HepG2 (cell line): ENCODE data around the gene MTIF2. TPM values are rescaled to one million over a fixed set of nuclear protein-coding genes. Genes with fewer than 3 reads are reported as not detected.

Experiments used
- CHCHD3 ChIP-seq: sonication (generic); formaldehyde crosslinking; IDR thresholded peaks from 2 replicates; pipeline ENCODE4 v1.8.0; 2022; ENCODE audit warnings: mild to moderate bottlenecking, missing genetic modification reagents, moderate library complexity
- CHD4 ChIP-seq: fragments of 200-600 bp; sonication (generic); IDR thresholded peaks from 2 replicates; pipeline ENCODE4 v1.7.0; 2017; ENCODE audit warnings: mild to moderate bottlenecking, low read length, borderline replicate concordance
- CREB1 ChIP-seq, 2 experiments: fragments of 450-650 bp in 1 of 2; IDR thresholded peaks; 2 replicates each; pipeline ENCODE4 v1.6.1; 2016 to 2017; ENCODE audit warnings: control low read depth in 1 of 2, mild to moderate bottlenecking in 1 of 2, missing compliant biosample characterization in 1 of 2, missing genetic modification characterization in 1 of 2
- CREM ChIP-seq, 2 experiments: sonication (generic) in 1 of 2; formaldehyde crosslinking in 1 of 2; IDR thresholded peaks; 2 replicates each; pipeline versions ENCODE4 v1.4.0 to v1.6.1; 2016 to 2020; ENCODE audit warnings: antibody characterized with exemption in 1 of 2, mild to moderate bottlenecking in 1 of 2, missing genetic modification reagents in 1 of 2
- DNMT1 ChIP-seq: sonication (generic); formaldehyde crosslinking; IDR thresholded peaks from 2 replicates; pipeline ENCODE4 v1.5.1; 2020; ENCODE audit warnings: mild to moderate bottlenecking, missing genetic modification reagents
- DPF2 ChIP-seq: sonication (generic); formaldehyde crosslinking; IDR thresholded peaks from 2 replicates; pipeline ENCODE4 v1.4.0; 2020; ENCODE audit warnings: mild to moderate bottlenecking, low read depth, missing genetic modification reagents, borderline replicate concordance
- ELK4 ChIP-seq: sonication (generic); formaldehyde crosslinking; IDR thresholded peaks from 2 replicates; pipeline ENCODE4 v1.9.0; 2021; ENCODE audit warnings: missing genetic modification reagents, borderline replicate concordance
- NONO ChIP-seq, 2 experiments: fragments of 450-650 bp in 1 of 2; sonication (generic) in 1 of 2; formaldehyde crosslinking in 1 of 2; IDR thresholded peaks in 1 of 2; conservative IDR thresholded peaks in 1 of 2; 2 replicates each; pipeline versions ENCODE4 v1.6.1 to v1.8.0; 2017 to 2022; ENCODE audit warnings: mild to moderate bottlenecking in 1 of 2, missing genetic modification reagents in 1 of 2, moderate library complexity in 1 of 2
- RARA ChIP-seq: IDR thresholded peaks from 2 replicates; pipeline ENCODE4 v1.6.1; 2016; ENCODE audit warnings: missing genetic modification reagents, missing compliant biosample characterization
- REL ChIP-seq: sonication (generic); formaldehyde crosslinking; conservative IDR thresholded peaks from 2 replicates; pipeline ENCODE4 v1.8.0; 2022; ENCODE audit warnings: mild to moderate bottlenecking, missing genetic modification reagents, moderate library complexity
- ZNF317 ChIP-seq: sonication (generic); formaldehyde crosslinking; IDR thresholded peaks from 2 replicates; pipeline ENCODE4 v1.5.0; 2020; ENCODE audit warnings: mild to moderate bottlenecking, missing genetic modification reagents
- ZNF431 ChIP-seq: sonication (generic); formaldehyde crosslinking; IDR thresholded peaks from 2 replicates; pipeline ENCODE4 v1.9.0; 2022; ENCODE audit warnings: missing genetic modification reagents, low read depth, mild to moderate bottlenecking, borderline replicate concordance
- ZNF577 ChIP-seq: sonication (generic); formaldehyde crosslinking; IDR thresholded peaks from 2 replicates; pipeline ENCODE4 v1.4.0; 2020; ENCODE audit warnings: mild to moderate bottlenecking, low read depth, missing genetic modification reagents, borderline replicate concordance
- ZNF629 ChIP-seq: sonication (generic); formaldehyde crosslinking; conservative IDR thresholded peaks from 2 replicates; pipeline ENCODE4 v1.5.0; 2020; ENCODE audit warnings: missing genetic modification reagents
- ZNF891 ChIP-seq: sonication (generic); formaldehyde crosslinking; IDR thresholded peaks from 2 replicates; pipeline ENCODE4 v1.5.0; 2020; ENCODE audit warnings: mild to moderate bottlenecking, missing genetic modification reagents
- polyA plus RNA-seq, 8 experiments: library from polyadenylated mRNA; depleted of rRNA in 3 of 8; stranded (reverse) in 7 of 8; unstranded in 1 of 8; fragments of >200 nt; fragmentation: Illumina TruSeq in 4 of 8; extraction: Trizol in 4 of 8; gene quantifications; 2 replicates each; pipeline versions ENCODE4 v1.2.1 to v1.2.3, GENCODE V29; 2011 to 2016; ENCODE audit warnings: low read depth in 4 of 8, missing spikeins in 1 of 8, mixed read lengths in 1 of 8; ENCODE audit not compliant: insufficient read depth in 1 of 8
- total RNA-seq, 5 experiments: library from RNA; depleted of rRNA; stranded (reverse); fragments of >200 nt; fragmentation: Illumina TruSeq; extraction: Trizol; gene quantifications; 2 replicates each; pipeline ENCODE4 v1.2.3, GENCODE V29; 2016; ENCODE audit warnings: low read depth in 1 of 5
- TF ChIP-seq, protein P1 (sequence below), 2 experiments: IDR thresholded peaks; 2 replicates each; pipeline ENCODE4 v1.6.1; 2011 to 2012; ENCODE audit warnings: low read length in 2 of 2, borderline replicate concordance in 1 of 2, low read depth in 1 of 2, mild to moderate bottlenecking in 1 of 2, moderate library complexity in 1 of 2
- TF ChIP-seq, protein P2 (sequence below): sonication (generic); formaldehyde crosslinking; IDR thresholded peaks from 2 replicates; pipeline ENCODE4 v1.4.0; 2020; ENCODE audit warnings: missing genetic modification reagents

The MTIF2 gene
- total and polyA plus RNA-seq, 2 of the 13 experiments (the other 11 are each of a cell fraction or from before 2014, with no cell fraction given): 32.1 to 92.1 TPM

DNA sequence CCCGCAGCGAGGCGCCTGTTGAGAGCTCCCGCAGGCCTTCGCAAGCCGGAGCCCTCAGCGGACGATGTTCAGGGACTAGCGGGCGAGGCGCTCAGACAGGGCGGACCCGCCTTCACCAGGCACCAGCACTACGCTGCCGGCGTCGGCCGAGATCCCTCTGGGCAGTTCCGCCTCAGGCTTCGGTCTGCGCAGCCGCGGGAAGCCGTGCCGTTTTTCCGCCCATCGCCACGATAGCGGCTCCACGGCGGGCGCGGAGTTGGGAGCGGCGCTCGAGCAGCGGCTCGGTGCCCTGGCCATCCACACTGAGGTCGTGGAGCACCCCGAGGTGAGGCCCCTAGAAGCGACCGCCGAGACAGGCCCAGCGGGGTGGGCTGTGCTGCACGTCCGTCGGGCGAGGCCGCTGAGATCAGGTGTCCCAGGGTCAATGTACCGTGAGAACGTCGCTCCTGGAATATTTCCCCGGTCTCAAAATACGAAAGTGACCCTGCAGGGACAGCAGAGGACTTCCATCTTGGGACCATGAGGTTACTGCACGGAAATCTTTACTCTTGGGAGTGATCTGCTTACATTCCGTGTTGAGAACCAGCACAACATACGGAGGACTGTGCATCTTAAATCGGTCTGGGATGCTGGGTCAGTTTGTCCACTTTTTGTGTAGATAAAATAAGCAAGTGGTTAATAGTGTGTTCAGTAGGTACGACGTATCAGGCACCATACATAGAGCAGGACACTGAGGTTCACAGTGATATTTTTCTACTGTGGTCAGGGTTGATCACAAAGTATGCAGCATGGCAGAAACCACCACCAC, 13.3 kb upstream of the MTIF2 start (continued):
- TF ChIP-seq RARA (CRISPR knock-in tag): peak; percentile 53
- TF ChIP-seq REL (CRISPR knock-in tag): peak; percentile 96
- no peak for TF ChIP-seq CREM (IDR thresholded peaks at IDR 0.05)
- no peak for TF ChIP-seq CREM (CRISPR knock-in tag; IDR thresholded peaks at IDR 0.05)
- TF ChIP-seq, protein P1, sequence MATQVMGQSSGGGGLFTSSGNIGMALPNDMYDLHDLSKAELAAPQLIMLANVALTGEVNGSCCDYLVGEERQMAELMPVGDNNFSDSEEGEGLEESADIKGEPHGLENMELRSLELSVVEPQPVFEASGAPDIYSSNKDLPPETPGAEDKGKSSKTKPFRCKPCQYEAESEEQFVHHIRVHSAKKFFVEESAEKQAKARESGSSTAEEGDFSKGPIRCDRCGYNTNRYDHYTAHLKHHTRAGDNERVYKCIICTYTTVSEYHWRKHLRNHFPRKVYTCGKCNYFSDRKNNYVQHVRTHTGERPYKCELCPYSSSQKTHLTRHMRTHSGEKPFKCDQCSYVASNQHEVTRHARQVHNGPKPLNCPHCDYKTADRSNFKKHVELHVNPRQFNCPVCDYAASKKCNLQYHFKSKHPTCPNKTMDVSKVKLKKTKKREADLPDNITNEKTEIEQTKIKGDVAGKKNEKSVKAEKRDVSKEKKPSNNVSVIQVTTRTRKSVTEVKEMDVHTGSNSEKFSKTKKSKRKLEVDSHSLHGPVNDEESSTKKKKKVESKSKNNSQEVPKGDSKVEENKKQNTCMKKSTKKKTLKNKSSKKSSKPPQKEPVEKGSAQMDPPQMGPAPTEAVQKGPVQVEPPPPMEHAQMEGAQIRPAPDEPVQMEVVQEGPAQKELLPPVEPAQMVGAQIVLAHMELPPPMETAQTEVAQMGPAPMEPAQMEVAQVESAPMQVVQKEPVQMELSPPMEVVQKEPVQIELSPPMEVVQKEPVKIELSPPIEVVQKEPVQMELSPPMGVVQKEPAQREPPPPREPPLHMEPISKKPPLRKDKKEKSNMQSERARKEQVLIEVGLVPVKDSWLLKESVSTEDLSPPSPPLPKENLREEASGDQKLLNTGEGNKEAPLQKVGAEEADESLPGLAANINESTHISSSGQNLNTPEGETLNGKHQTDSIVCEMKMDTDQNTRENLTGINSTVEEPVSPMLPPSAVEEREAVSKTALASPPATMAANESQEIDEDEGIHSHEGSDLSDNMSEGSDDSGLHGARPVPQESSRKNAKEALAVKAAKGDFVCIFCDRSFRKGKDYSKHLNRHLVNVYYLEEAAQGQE (IDR thresholded peaks at IDR 0.05; ENCODE audit: borderline replicate concordance in 1 of 2, low read depth in 1 of 2, low read length in 2 of 2): peak in 1 of 2 experiments; percentile 56; a peak in 1 of 4 replicates
- no peak for TF ChIP-seq ELK4
- 0 out of 2 replicates have a peak, but pooled peaks have one; percentile 32 for TF ChIP-seq CREB1 (IDR thresholded peaks at IDR 0.05)
- peak; percentile 38; the same call in 1 of the 2 replicates for TF ChIP-seq CREB1 (CRISPR knock-in tag; IDR thresholded peaks at IDR 0.05)
- peak; percentile 98; the same call in 1 of the 2 replicates for TF ChIP-seq DNMT1 (CRISPR knock-in tag)
- peak; percentile 13; the same call in 1 of the 2 replicates for TF ChIP-seq DPF2
- peak; percentile 86 for TF ChIP-seq ZNF317 (CRISPR knock-in tag)
- peak; percentile 92; the same call in 1 of the 2 replicates for TF ChIP-seq ZNF891 (CRISPR knock-in tag)
- TF ChIP-seq CHD4: no peak; the same call in 1 of the 2 replicates
- TF ChIP-seq ZNF431 (CRISPR knock-in tag): peak; percentile 19; the same call in 1 of the 2 replicates
- peak; percentile 92; the same call in 1 of the 2 replicates for TF ChIP-seq CHCHD3 (CRISPR knock-in tag)
- TF ChIP-seq, protein P2, sequence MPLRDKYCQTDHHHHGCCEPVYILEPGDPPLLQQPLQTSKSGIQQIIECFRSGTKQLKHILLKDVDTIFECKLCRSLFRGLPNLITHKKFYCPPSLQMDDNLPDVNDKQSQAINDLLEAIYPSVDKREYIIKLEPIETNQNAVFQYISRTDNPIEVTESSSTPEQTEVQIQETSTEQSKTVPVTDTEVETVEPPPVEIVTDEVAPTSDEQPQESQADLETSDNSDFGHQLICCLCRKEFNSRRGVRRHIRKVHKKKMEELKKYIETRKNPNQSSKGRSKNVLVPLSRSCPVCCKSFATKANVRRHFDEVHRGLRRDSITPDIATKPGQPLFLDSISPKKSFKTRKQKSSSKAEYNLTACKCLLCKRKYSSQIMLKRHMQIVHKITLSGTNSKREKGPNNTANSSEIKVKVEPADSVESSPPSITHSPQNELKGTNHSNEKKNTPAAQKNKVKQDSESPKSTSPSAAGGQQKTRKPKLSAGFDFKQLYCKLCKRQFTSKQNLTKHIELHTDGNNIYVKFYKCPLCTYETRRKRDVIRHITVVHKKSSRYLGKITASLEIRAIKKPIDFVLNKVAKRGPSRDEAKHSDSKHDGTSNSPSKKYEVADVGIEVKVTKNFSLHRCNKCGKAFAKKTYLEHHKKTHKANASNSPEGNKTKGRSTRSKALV (CRISPR knock-in tag): peak; percentile 92; the same call in 1 of the 2 replicates
- no peak for TF ChIP-seq NONO (IDR thresholded peaks at IDR 0.05)
- TF ChIP-seq NONO (CRISPR knock-in tag; conservative IDR thresholded peaks at IDR 0.05): peak; percentile 97
- 0 out of 2 replicates have a peak, but pooled peaks have one; percentile 49 for TF ChIP-seq ZNF577 (CRISPR knock-in tag)
- TF ChIP-seq ZNF629: peak; percentile 43; the same call in 1 of the 2 replicates
